Measurements from ENCODE around the gene SURF6. TPM values are rescaled to one million over a fixed set of nuclear protein-coding genes. Genes with fewer than 3 reads are reported as not detected.

Gene SURF6
- total RNA-seq, 1 experiment from 2014 or later, result 16.1 TPM

- Histone ChIP-seq H3K36me3 (ENCODE audit: control insufficient read depth, insufficient read depth, low read length) (peaks cover 4% of the 10 kb centered on the region; the same call in 1 of the 2 replicates), H3K9me3 (ENCODE audit: control insufficient read depth, insufficient read depth, low read depth, low read length) (no peaks in the 10 kb centered on the region), H3K27me3 (ENCODE audit: control insufficient read depth, insufficient read depth, low read length) (no peaks in the 10 kb centered on the region), H3K27ac (ENCODE audit: low read length) (no peak overlapping the region; the same call in 1 of the 2 replicates), H3K4me1 (ENCODE audit: control insufficient read depth, insufficient read depth, low read length) (peaks cover 8% of the 10 kb centered on the region; the same call in 1 of the 2 replicates), H3K4me3 (ENCODE audit: low read depth in 2 of 2, low read length in 2 of 2) (peak overlapping the region in 1 of 2 experiments; percentile 78; a peak in 3 of 4 replicates)
- intact Hi-C loops (cut with micrococcal nuclease; ENCODE audit: unreplicated experiment) (loop anchor here (10.0 kb wide), 1 partner anchor 127 kb away; no protein-coding TSS in a partner anchor), in situ Hi-C loops (cut with HindIII; ENCODE audit: low pct_unique_long_range_greater_than_20kb, low sequenced_read_pairs) (no loop called here)
- POLR2A ChIA-PET, result no interaction called here
- no peak for DNase-seq (ENCODE audit: low read depth, low spot score)
- no TSS peak for BruUV-seq (replicated peaks)
- CTCF ChIA-PET, result no interaction called here
- TF ChIP-seq TCF7L2 (IDR thresholded peaks at IDR 0.05; ENCODE audit: low read depth, low read length) (no peak), SIN3A (IDR thresholded peaks at IDR 0.05; ENCODE audit: borderline replicate concordance, insufficient read depth, low read depth, low read length) (no peak), REST (IDR thresholded peaks at IDR 0.05; ENCODE audit: insufficient read depth in 1 of 2, low read depth in 2 of 2, low read length in 1 of 2) (no peak)
- no peak for ATAC-seq
These were observed 21.7 kb upstream of the SURF6 start for GRCh38 chr9:133357656-133358055.

- peaks cover 8% of the 10 kb centered on the region; the same call in 1 of the 2 replicates for H3K4me1 ChIP-seq (ENCODE audit: control insufficient read depth, insufficient read depth, low read length)
- DNase-seq (ENCODE audit: low read depth, low spot score), result no peak
- no peaks in the 10 kb centered on the region for H3K27me3 ChIP-seq (ENCODE audit: control insufficient read depth, insufficient read depth, low read length)
- TF ChIP-seq REST (IDR thresholded peaks at IDR 0.05; ENCODE audit: insufficient read depth in 1 of 2, low read depth in 2 of 2, low read length in 1 of 2), result no peak
- TF ChIP-seq CTCF (IDR thresholded peaks at IDR 0.05), result no peak
- peak; percentile 73 for TF ChIP-seq POLR2AphosphoS5 (IDR thresholded peaks at IDR 0.05; ENCODE audit: low read depth, low read length)
- TF ChIP-seq SIN3A (IDR thresholded peaks at IDR 0.05; ENCODE audit: borderline replicate concordance, insufficient read depth, low read depth, low read length), result peak; percentile 84; the same call in 1 of the 2 replicates
- in situ Hi-C loops (cut with HindIII; ENCODE audit: low pct_unique_long_range_greater_than_20kb, low sequenced_read_pairs) (no loop called here), intact Hi-C loops (cut with micrococcal nuclease; ENCODE audit: unreplicated experiment) (loop anchor here (10.0 kb wide), 1 partner anchor 128 kb away; no protein-coding TSS in a partner anchor)
- ChIA-PET POLR2A (interaction anchor here (0.6 kb wide), 2 partner anchors 163 to 190 kb away, joined by 3 to 5 read pairs; no protein-coding TSS in a partner anchor), CTCF (interaction anchor here (0.6 kb wide), 1 partner anchor 79 kb away, joined by 4 read pairs; no protein-coding TSS in a partner anchor)
- peak; percentile 88 for ATAC-seq
- no TSS peak for BruUV-seq (replicated peaks)
- H3K27ac ChIP-seq (ENCODE audit: low read length), result peak within 1 kb of the TSS; percentile 90
- H3K36me3 ChIP-seq (ENCODE audit: control insufficient read depth, insufficient read depth, low read length), result peaks cover 7% of the 10 kb centered on the region
- H3K9me3 ChIP-seq (ENCODE audit: control insufficient read depth, insufficient read depth, low read depth, low read length), result no peaks in the 10 kb centered on the region
- peak within 1 kb of the TSS; percentile 59 to 78 for H3K4me3 ChIP-seq (ENCODE audit: low read depth in 2 of 2, low read length in 2 of 2)
These were observed 20.6 kb upstream of the SURF6 start, which contains the start of the genes SURF1 and SURF2 for GRCh38 chr9:133356391-133357091. TSS of gene SURF1 (minus strand) at chr9:133356487. CDS start at chr9:133356453, 34 bp downstream. TSS of gene SURF2 (plus strand) at chr9:133356550. CDS start at chr9:133356593, 43 bp downstream.
